OCI-LY1 (cell line): ENCODE data around the gene TGM2.

Experiments used
- H2AFZ ChIP-seq: fragments of 200-600 bp; sonication (generic), shearing (Covaris generic); 2 replicates; pipeline ENCODE4 v1.6.0; 2014; ENCODE audit warnings: antibody characterized with exemption, mild to moderate bottlenecking, low read length
- H3F3A ChIP-seq: fragments of 200-600 bp; sonication (generic), shearing (Covaris generic); 2 replicates; pipeline ENCODE4 v1.6.0; 2014; ENCODE audit warnings: mild to moderate bottlenecking, antibody characterized with exemption, low read length, moderate library complexity; ENCODE audit not compliant: insufficient read depth
- H3K27ac ChIP-seq: fragments of 200-600 bp; sonication (generic); 2 replicates; pipeline ENCODE4 v1.5.1; 2014; ENCODE audit warnings: low read length, mixed run types, mild to moderate bottlenecking, low read depth; ENCODE audit not compliant: poor library complexity, severe bottlenecking
- H3K27me3 ChIP-seq: fragments of 200-600 bp; sonication (generic); 2 replicates; pipeline ENCODE4 v1.6.0; 2014; ENCODE audit warnings: antibody characterized with exemption, mild to moderate bottlenecking, low read length, moderate library complexity; ENCODE audit not compliant: insufficient read depth
- H3K36me3 ChIP-seq: fragments of 200-600 bp; sonication (generic); 2 replicates; pipeline ENCODE4 v1.6.1; 2014; ENCODE audit warnings: mild to moderate bottlenecking, antibody characterized with exemption, low read length, moderate library complexity, mixed read lengths; ENCODE audit not compliant: insufficient read depth
- H3K4me1 ChIP-seq: fragments of 200-600 bp; sonication (generic); 2 replicates; pipeline ENCODE4 v1.5.1; 2014; ENCODE audit warnings: mild to moderate bottlenecking, low read length, moderate library complexity; ENCODE audit not compliant: insufficient read depth, severe bottlenecking
- H3K4me2 ChIP-seq: fragments of 200-600 bp; sonication (generic), shearing (Covaris generic); 2 replicates; pipeline ENCODE4 v1.6.1; 2014; ENCODE audit warnings: low read length
- H3K4me3 ChIP-seq: fragments of 200-600 bp; sonication (generic); 2 replicates; pipeline ENCODE4 v1.5.1; 2014; ENCODE audit warnings: low read length, low read depth, mild to moderate bottlenecking, mixed read lengths; ENCODE audit not compliant: poor library complexity, severe bottlenecking
- H3K79me2 ChIP-seq: fragments of 200-600 bp; shearing (Covaris generic); 2 replicates; pipeline ENCODE4 v1.6.1; 2016; ENCODE audit warnings: mixed run types, low read length, mixed read lengths; ENCODE audit not compliant: insufficient read depth
- H3K9ac ChIP-seq: fragments of 200-600 bp; sonication (generic), shearing (Covaris generic); 2 replicates; pipeline ENCODE4 v1.6.1; 2014; ENCODE audit warnings: mild to moderate bottlenecking, low read length, mixed read lengths
- H3K9me2 ChIP-seq: fragments of 200-600 bp; sonication (generic), shearing (Covaris generic); 2 replicates; pipeline ENCODE4 v1.6.1; 2014; ENCODE audit warnings: low read depth, mild to moderate bottlenecking, low read length, mixed read lengths
- H3K9me3 ChIP-seq: fragments of 200-600 bp; shearing (Covaris generic); 2 replicates; pipeline ENCODE4 v1.6.1; 2014; ENCODE audit warnings: low read length, mixed read lengths
- H4K20me1 ChIP-seq: fragments of 200-600 bp; sonication (generic), shearing (Covaris generic); 2 replicates; pipeline ENCODE4 v1.6.0; 2016; ENCODE audit warnings: mild to moderate bottlenecking, low read length; ENCODE audit not compliant: insufficient read depth
- EZH2 ChIP-seq: fragments of 200-600 bp; sonication (generic), shearing (Covaris generic); IDR thresholded peaks from 2 replicates; pipeline ENCODE4 v1.8.0; 2017; ENCODE audit warnings: borderline replicate concordance, mixed run types, mild to moderate bottlenecking, antibody characterized with exemption, low read length, moderate library complexity, mixed read lengths
- TF ChIP-seq, protein P1 (sequence below): fragments of 200-600 bp; sonication (generic), shearing (Covaris generic); IDR thresholded peaks from 2 replicates; pipeline ENCODE4 v1.5.1; 2017; ENCODE audit warnings: mild to moderate bottlenecking, antibody characterized with exemption, low read length, moderate library complexity, mixed read lengths

Gene TGM2

DNA sequence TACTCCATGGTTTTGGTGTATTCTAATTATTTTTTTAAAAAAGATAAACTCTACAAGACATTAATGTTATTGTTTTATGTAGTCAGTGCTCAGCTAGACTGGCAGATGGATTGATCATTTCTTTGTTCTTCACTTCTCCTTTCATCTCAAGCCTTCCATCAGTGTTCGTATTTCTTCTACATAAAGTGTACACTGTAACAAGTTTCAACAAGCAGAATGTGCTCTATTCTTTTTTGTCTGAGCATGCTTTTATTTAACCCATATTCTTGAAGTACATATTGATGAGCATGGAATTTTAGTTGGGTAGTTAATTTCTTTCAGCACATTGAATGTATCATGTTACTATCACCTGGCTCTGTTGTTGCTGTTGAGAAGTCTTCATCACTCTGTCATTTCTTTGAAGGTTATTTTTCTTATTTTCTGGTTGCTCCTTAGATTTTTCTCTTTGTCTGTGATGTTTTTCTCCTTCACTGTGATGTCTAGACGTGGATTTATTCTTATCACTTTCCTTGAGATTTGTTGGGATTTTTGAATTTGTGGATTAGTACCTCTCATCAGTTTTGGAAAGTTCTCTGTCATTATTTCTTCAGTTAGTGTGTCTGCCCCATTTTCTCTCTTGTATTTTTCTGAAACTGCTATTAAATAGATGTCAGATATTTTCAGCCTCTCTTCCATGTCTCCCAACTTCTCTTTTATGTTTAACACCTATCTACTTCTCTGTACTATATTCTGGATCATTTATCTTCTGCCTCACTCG, 48.5 kb downstream of the TGM2 start:
- Histone ChIP-seq H3K4me3 (no peak overlapping the region), H3K4me2 (no peak overlapping the region), H3K9me3 (no peaks in the 10 kb centered on the region), H3K79me2 (no peaks in the 10 kb centered on the region), H3K27ac (no peak overlapping the region), H2AFZ (no peak overlapping the region), H3K9me2 (no peaks in the 10 kb centered on the region), H3K9ac (no peak overlapping the region), H3K36me3 (no peaks in the 10 kb centered on the region), H3F3A (no peaks in the 10 kb centered on the region), H3K27me3 (no peaks in the 10 kb centered on the region), H4K20me1 (no peaks in the 10 kb centered on the region), H3K4me1 (no peaks in the 10 kb centered on the region)
- TF ChIP-seq EZH2 = no peak
- TF ChIP-seq, protein P1, sequence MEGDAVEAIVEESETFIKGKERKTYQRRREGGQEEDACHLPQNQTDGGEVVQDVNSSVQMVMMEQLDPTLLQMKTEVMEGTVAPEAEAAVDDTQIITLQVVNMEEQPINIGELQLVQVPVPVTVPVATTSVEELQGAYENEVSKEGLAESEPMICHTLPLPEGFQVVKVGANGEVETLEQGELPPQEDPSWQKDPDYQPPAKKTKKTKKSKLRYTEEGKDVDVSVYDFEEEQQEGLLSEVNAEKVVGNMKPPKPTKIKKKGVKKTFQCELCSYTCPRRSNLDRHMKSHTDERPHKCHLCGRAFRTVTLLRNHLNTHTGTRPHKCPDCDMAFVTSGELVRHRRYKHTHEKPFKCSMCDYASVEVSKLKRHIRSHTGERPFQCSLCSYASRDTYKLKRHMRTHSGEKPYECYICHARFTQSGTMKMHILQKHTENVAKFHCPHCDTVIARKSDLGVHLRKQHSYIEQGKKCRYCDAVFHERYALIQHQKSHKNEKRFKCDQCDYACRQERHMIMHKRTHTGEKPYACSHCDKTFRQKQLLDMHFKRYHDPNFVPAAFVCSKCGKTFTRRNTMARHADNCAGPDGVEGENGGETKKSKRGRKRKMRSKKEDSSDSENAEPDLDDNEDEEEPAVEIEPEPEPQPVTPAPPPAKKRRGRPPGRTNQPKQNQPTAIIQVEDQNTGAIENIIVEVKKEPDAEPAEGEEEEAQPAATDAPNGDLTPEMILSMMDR = no peak

DNA sequence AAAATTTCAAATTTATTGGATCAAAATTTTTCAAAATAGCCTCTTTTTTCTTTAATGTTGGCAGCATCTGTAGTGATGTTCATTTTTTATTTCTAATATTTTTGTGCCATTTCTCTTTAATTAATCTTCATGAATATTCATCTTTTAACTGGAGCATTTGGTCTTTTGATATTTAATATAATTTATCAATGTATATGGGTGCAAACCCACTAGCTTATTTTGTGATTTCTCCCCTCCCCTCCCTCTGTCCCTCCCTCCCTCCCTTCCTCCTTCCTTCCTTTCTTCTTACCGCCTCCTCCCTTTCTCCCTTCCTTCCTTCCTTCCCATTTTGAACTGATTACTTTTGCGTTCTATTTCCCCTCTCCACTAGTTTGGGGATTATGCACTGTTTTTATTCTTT, 49.2 kb downstream of the TGM2 start:
- Histone ChIP-seq H4K20me1 (no peaks in the 10 kb centered on the region), H3K36me3 (no peaks in the 10 kb centered on the region), H3K4me2 (no peak overlapping the region), H3K4me1 (no peaks in the 10 kb centered on the region), H3K9ac (no peak overlapping the region), H2AFZ (no peak overlapping the region), H3K4me3 (no peak overlapping the region), H3K79me2 (no peaks in the 10 kb centered on the region), H3K9me3 (no peaks in the 10 kb centered on the region), H3K9me2 (no peaks in the 10 kb centered on the region), H3F3A (no peaks in the 10 kb centered on the region), H3K27ac (no peak overlapping the region), H3K27me3 (no peaks in the 10 kb centered on the region)
- no peak for TF ChIP-seq EZH2

DNA sequence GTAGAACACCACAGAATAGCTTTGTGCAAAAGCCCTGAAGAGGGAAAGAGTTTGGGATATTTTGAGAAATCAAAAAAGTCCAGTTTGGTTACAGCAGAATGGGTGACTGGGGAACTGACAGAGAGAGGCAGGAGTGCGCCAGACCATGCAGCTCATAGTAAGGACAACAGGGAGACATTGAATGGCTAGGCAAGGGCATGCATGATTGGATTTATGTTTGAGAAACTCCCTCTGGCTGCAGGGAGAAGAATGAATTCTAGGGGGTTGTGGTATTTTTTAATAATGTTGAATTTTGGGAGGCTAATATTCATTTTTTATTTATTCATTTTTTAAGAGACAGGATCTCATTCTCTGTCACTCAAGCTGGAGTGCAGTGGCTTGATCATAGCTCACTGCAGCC, 49.9 kb downstream of the TGM2 start:
- Histone ChIP-seq H3K4me2 (no peak overlapping the region), H3K9me2 (no peaks in the 10 kb centered on the region), H3K9ac (no peak overlapping the region), H3K27me3 (no peaks in the 10 kb centered on the region), H3F3A (no peaks in the 10 kb centered on the region), H3K4me3 (no peak overlapping the region), H4K20me1 (no peaks in the 10 kb centered on the region), H3K79me2 (no peaks in the 10 kb centered on the region), H3K27ac (no peak overlapping the region), H3K36me3 (no peaks in the 10 kb centered on the region), H3K9me3 (no peaks in the 10 kb centered on the region), H3K4me1 (no peaks in the 10 kb centered on the region), H2AFZ (no peak overlapping the region)
- TF ChIP-seq EZH2 = no peak
- TF ChIP-seq, protein P1 = no peak

DNA sequence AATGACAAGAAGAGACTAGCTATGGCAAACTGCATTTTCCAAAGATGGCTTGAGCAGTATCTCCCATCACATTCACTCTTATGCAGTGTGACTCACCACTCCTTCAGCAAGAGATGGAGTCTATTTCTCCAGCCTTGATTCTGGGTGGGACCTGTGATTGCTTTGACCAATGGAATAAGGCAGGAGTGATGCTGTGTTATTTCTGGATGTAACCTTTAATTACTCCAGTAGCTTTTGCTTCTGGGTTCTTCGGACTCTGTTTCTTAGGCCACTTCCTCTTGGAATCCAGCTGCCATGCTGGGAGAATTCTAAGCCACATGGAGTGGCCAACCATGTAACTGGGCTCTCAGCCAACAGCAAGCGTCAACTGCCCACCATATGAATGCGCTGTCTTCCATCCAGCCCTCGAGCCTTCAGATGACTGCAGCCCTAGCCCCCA, 50.7 kb downstream of the TGM2 start:
- TF ChIP-seq EZH2 = no peak
- TF ChIP-seq, protein P1 = no peak
- no peaks in the 10 kb centered on the region for H3F3A ChIP-seq
- H3K27ac ChIP-seq = no peak overlapping the region

More for the DNA sequence above, 50.7 kb downstream of the TGM2 start:
- Histone ChIP-seq H3K27me3 (no peaks in the 10 kb centered on the region), H3K9me3 (no peaks in the 10 kb centered on the region), H3K4me2 (no peak overlapping the region), H4K20me1 (no peaks in the 10 kb centered on the region), H3K36me3 (no peaks in the 10 kb centered on the region), H3K4me1 (no peaks in the 10 kb centered on the region), H3K9me2 (no peaks in the 10 kb centered on the region), H2AFZ (no peak overlapping the region), H3K9ac (no peak overlapping the region), H3K4me3 (no peak overlapping the region), H3K79me2 (no peaks in the 10 kb centered on the region)
